ENCODE measurements around the gene TPRG1.

DNA sequence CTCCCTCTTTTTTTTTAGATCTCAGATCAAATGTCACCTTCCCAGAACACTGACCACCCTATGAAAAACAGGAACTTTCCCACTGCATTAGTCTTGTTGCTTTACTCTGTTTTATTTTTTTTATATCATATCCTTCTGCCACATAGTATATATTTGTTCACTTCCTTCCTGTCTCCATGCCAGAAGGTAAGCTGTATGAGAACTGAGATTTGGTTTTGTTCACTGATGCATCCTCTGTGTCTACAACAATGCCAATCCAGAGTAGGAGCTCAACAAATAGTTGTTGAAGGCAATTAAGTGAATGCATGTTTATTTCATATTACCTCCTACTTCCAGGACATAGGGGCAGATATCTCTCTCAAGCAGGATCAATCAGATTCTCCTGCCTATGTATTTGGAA lies 114.4 kb downstream of the TPRG1 start:
- TF ChIP-seq, protein P1, sequence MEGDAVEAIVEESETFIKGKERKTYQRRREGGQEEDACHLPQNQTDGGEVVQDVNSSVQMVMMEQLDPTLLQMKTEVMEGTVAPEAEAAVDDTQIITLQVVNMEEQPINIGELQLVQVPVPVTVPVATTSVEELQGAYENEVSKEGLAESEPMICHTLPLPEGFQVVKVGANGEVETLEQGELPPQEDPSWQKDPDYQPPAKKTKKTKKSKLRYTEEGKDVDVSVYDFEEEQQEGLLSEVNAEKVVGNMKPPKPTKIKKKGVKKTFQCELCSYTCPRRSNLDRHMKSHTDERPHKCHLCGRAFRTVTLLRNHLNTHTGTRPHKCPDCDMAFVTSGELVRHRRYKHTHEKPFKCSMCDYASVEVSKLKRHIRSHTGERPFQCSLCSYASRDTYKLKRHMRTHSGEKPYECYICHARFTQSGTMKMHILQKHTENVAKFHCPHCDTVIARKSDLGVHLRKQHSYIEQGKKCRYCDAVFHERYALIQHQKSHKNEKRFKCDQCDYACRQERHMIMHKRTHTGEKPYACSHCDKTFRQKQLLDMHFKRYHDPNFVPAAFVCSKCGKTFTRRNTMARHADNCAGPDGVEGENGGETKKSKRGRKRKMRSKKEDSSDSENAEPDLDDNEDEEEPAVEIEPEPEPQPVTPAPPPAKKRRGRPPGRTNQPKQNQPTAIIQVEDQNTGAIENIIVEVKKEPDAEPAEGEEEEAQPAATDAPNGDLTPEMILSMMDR (IDR thresholded peaks at IDR 0.05), result no peak
- TF ChIP-seq EZH2 (IDR thresholded peaks at IDR 0.05; ENCODE audit: borderline replicate concordance, insufficient read depth, low read depth, low read length, poor library complexity, severe bottlenecking), result no peak

Data from B cell (primary cell).